ENCODE data around the gene C1QTNF12.

The C1QTNF12 gene

GRCh38 chr1:1239614-1240347, 6.7 kb downstream of the C1QTNF12 start:
- no peak for DNase-seq

GRCh38 chr1:1239227-1239613, 7.3 kb downstream of the C1QTNF12 start:
- no peak for DNase-seq

- DNase-seq, result no peak
These were observed 7.8 kb downstream of the C1QTNF12 start for GRCh38 chr1:1238702-1239178.

- DNase-seq, result no peak
These were observed 8.4 kb downstream of the C1QTNF12 start for GRCh38 chr1:1237874-1238701.

GRCh38 chr1:1236945-1237873, 9.3 kb downstream of the C1QTNF12 start:
- DNase-seq, result no peak

GRCh38 chr1:1236176-1236763, 10.3 kb downstream of the C1QTNF12 start:
- no peak for DNase-seq

- no peak for DNase-seq
These were observed 11.3 kb downstream of the C1QTNF12 start for GRCh38 chr1:1235016-1235744.

- no peak for DNase-seq
These were observed 12.2 kb downstream of the C1QTNF12 start for GRCh38 chr1:1234180-1234808.

- no peak for DNase-seq
These were observed 13.0 kb downstream of the C1QTNF12 start for GRCh38 chr1:1233567-1233892.

- no peak for DNase-seq
These were observed 13.5 kb downstream of the C1QTNF12 start for GRCh38 chr1:1232796-1233566.

GRCh38 chr1:1232208-1232795, 14.2 kb downstream of the C1QTNF12 start, which contains the start of gene B3GALT6:
TSS of gene B3GALT6 (plus strand) at chr1:1232237. CDS start at chr1:1232279, 42 bp downstream.
- DNase-seq, result no peak

GRCh38 chr1:1231400-1232207, 14.9 kb downstream of the C1QTNF12 start, which contains the start of gene SDF4:
TSS of gene SDF4 (minus strand) at chr1:1232001. CDS start at chr1:1228772, 3,229 bp downstream.
- peak; percentile 94 for DNase-seq

- DNase-seq, result peak; percentile 68
These were observed 15.7 kb downstream of the C1QTNF12 start for GRCh38 chr1:1230656-1231399.

GRCh38 chr1:1229770-1230169, 16.8 kb downstream of the C1QTNF12 start:
- no peak for DNase-seq

- no peak for DNase-seq
These were observed 17.8 kb downstream of the C1QTNF12 start for GRCh38 chr1:1228596-1229321.

- no peak for DNase-seq
These were observed 18.3 kb downstream of the C1QTNF12 start for GRCh38 chr1:1228187-1228586.

GRCh38 chr1:1227386-1227785, 19.1 kb downstream of the C1QTNF12 start:
- DNase-seq, result no peak
